HCT116 (cell line): Measurements from ENCODE around the gene SRGN. TPM values are rescaled to one million over a fixed set of nuclear protein-coding genes. Genes with fewer than 3 reads are reported as not detected.

Experiments
- ATAC-seq: fragments of 200-7000 bp; cut with Tn5 transposase; 2 replicates; pipeline ENCODE4 v1.9.1; 2020; ENCODE audit warnings: mild to moderate bottlenecking, moderate library complexity
- BruUV-seq: library from RNA; stranded (reverse); fragments of 400-500 nt; replicated peaks from 2 replicates; lab custom pipeline; 2021; lab: Mats Ljungman, UMichigan
- CTCF ChIA-PET: fragments of 300-600 bp; sonication (Branson Sonifier 250); formaldehyde crosslinking; loops from one replicate; lab custom pipeline; 2021; ENCODE audit warnings: antibody characterized with exemption; lab: Charles Lee
- POLR2A ChIA-PET: fragments of 300-600, 350-600 bp; sonication (Branson Sonifier 250); formaldehyde crosslinking; loops from one replicate; lab custom pipeline; 2021; ENCODE audit warnings: antibody characterized with exemption; lab: Charles Lee
- RAD21 ChIA-PET, 2 experiments: fragments of 300-600 bp; sonication (Branson Sonifier 250); formaldehyde crosslinking; loops; one replicate each; lab custom pipeline; 2023; ENCODE audit warnings: low total read pairs in 2 of 2; ENCODE audit not compliant: uncharacterized antibody in 2 of 2, unreplicated experiment in 2 of 2, low non-redundant PET in 1 of 2; lab: Charles Lee
- DNase-seq: peaks from one replicate; pipeline ENCODE4 v3.0.0-alpha.2; 2010; ENCODE audit warnings: low read depth, low spot score
- H2AFZ ChIP-seq: fragments of 200-600 bp; shearing (Covaris generic), sonication (generic); 2 replicates; pipeline ENCODE4 v1.6.1; 2017; ENCODE audit warnings: low read depth, mixed run types, mixed read lengths, antibody characterized with exemption, low read length; ENCODE audit not compliant: poor library complexity, severe bottlenecking
- H3K27ac ChIP-seq: 2 replicates; pipeline ENCODE4 v1.5.1; 2012; ENCODE audit warnings: low read depth, low read length
- H3K27me3 ChIP-seq: fragments of 200-600 bp; sonication (generic); 2 replicates; pipeline ENCODE4 v1.6.1; 2016; ENCODE audit warnings: mixed run types, low read length, mixed read lengths; ENCODE audit not compliant: insufficient read depth
- H3K36me3 ChIP-seq, 2 experiments: fragments of 200-500 bp in 1 of 2; fragments of 200-600 bp in 1 of 2; sonication (Bioruptor generic) in 1 of 2; sonication (generic) in 1 of 2; 2 replicates each; pipeline versions ENCODE4 v1.5.1 to v1.6.1; 2014 to 2016; ENCODE audit warnings: low read length in 2 of 2, inconsistent platforms in 1 of 2, mixed read lengths in 1 of 2, mixed run types in 1 of 2; ENCODE audit not compliant: insufficient read depth in 2 of 2, control insufficient read depth in 1 of 2
- H3K4me1 ChIP-seq, 2 experiments: fragments of 200-600 bp in 1 of 2; sonication (generic) in 1 of 2; 2 replicates each; pipeline versions ENCODE4 v1.5.1 to v1.6.1; 2012 to 2017; ENCODE audit warnings: low read length in 2 of 2, inconsistent platforms in 1 of 2, mild to moderate bottlenecking in 1 of 2, mixed read lengths in 1 of 2, mixed run types in 1 of 2, moderate library complexity in 1 of 2; ENCODE audit not compliant: insufficient read depth in 2 of 2, control insufficient read depth in 1 of 2
- H3K4me2 ChIP-seq: fragments of 200-600 bp; sonication (generic); 2 replicates; pipeline ENCODE4 v1.6.1; 2017; ENCODE audit warnings: mixed run types, low read length, mixed read lengths
- H3K4me3 ChIP-seq, 2 experiments: fragments of 200-600 bp in 1 of 2; sonication (generic) in 1 of 2; replicated peaks in 1 of 2; 2 replicates each; pipeline ENCODE4 v1.5.1; 2011 to 2016; ENCODE audit warnings: low read length in 2 of 2, control low read depth in 1 of 2, low read depth in 1 of 2, mild to moderate bottlenecking in 1 of 2, mixed read lengths in 1 of 2, mixed run types in 1 of 2
- H3K79me2 ChIP-seq: fragments of 200-600 bp; sonication (generic); 2 replicates; pipeline ENCODE4 v1.6.1; 2017; ENCODE audit warnings: mild to moderate bottlenecking, mixed run types, low read length, moderate library complexity, mixed read lengths; ENCODE audit not compliant: insufficient read depth
- H3K9ac ChIP-seq: fragments of 200-600 bp; sonication (generic); 2 replicates; pipeline ENCODE4 v1.6.1; 2016; ENCODE audit warnings: low read length, mixed read lengths
- H3K9me2 ChIP-seq: fragments of 200-600 bp; sonication (generic), shearing (Covaris generic); 2 replicates; pipeline ENCODE4 v1.6.1; 2017; ENCODE audit warnings: mixed run types, mild to moderate bottlenecking, moderate library complexity; ENCODE audit not compliant: insufficient read depth
- H3K9me3 ChIP-seq, 2 experiments: fragments of 200-500 bp in 1 of 2; fragments of 200-600 bp in 1 of 2; sonication (Bioruptor generic) in 1 of 2; sonication (generic) in 1 of 2; 2 replicates each; pipeline ENCODE4 v1.6.1; 2014 to 2017; ENCODE audit warnings: low read length in 2 of 2, mixed read lengths in 2 of 2, inconsistent platforms in 1 of 2, low read depth in 1 of 2, mild to moderate bottlenecking in 1 of 2, mixed run types in 1 of 2, moderate library complexity in 1 of 2; ENCODE audit not compliant: control insufficient read depth in 1 of 2, insufficient read depth in 1 of 2
- H4K20me1 ChIP-seq: fragments of 200-600 bp; sonication (generic), shearing (Covaris generic); 2 replicates; pipeline ENCODE4 v1.6.1; 2017; ENCODE audit warnings: mixed run types, mild to moderate bottlenecking, moderate library complexity; ENCODE audit not compliant: insufficient read depth
- CEBPB ChIP-seq: IDR thresholded peaks from 2 replicates; pipeline ENCODE4 v1.6.1; 2012; ENCODE audit warnings: low read depth
- EZH2 ChIP-seq: fragments of 200-600 bp; sonication (generic); IDR thresholded peaks from 2 replicates; pipeline ENCODE4 v1.6.1; 2017; ENCODE audit warnings: antibody characterized with exemption, mixed run types
- SIN3A ChIP-seq: IDR thresholded peaks from 2 replicates; pipeline ENCODE4 v1.6.1; 2012; ENCODE audit warnings: low read depth
- ZNF274 ChIP-seq: fragments of 200-500 bp; sonication (Bioruptor generic); IDR thresholded peaks from 2 replicates; pipeline ENCODE4 v1.6.1; 2014; ENCODE audit warnings: mild to moderate bottlenecking, low read depth, low read length, inconsistent platforms
- intact Hi-C: fragments of 100-400 bp; cut with micrococcal nuclease; formaldehyde crosslinking; loops from 2 replicates; pipeline ENCODE4 v1.10.0; 2022
- total RNA-seq: library from RNA; stranded (reverse); gene quantifications from one replicate; pipeline ENCODE4 v1.2.1, GENCODE V29; 2021; ENCODE audit not compliant: unreplicated experiment
- TF ChIP-seq, protein P1 (sequence below): IDR thresholded peaks from 2 replicates; pipeline ENCODE4 v1.6.1; 2012; ENCODE audit warnings: low read depth

The SRGN gene
- total RNA-seq, 1 experiment from 2014 or later: 1.8 TPM

DNA sequence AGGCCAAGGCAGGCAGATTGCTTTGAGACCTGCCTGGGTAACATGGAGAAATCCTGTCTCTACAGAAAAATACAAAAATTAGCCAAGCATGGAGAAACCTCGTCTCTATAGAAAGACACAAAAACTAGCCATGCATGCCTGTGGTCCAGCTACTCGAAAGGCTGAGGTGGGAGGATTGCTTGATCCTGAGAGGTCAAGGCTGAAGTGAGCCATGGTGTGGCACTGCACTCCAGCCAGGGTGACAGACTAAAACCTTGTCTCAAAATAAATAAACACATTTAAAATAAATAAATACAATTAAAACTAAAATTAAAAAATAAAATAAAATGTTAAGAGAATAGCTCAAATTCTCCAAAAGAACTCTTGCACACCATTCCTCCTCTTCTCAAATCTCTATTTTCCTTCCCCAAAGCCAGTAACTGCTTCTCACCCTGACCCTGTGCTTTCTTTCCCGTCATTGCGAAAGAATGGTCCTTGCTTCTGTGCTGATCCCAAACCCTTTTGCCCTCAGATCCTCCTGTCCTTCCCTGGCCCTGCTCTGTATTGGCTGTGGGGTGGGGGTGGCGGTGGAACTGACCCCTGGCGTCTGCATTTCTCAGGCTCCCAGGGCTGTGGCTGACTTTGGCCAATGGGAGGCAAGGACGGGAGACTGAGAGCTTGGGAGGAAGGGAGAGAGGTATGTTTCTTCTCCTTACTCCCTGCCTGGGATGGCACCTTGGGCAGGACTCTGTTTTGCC is 12.4 kb downstream of the SRGN start:
- intact Hi-C loops: no loop called here
- Histone ChIP-seq H4K20me1 (no peaks in the 10 kb centered on the region), H3K9me3 (no peaks in the 10 kb centered on the region), H3K4me1 (no peaks in the 10 kb centered on the region), H3K36me3 (no peaks in the 10 kb centered on the region), H2AFZ (no peak overlapping the region), H3K27me3 (no peaks in the 10 kb centered on the region), H3K4me3 (no peak overlapping the region), H3K9me2 (no peaks in the 10 kb centered on the region), H3K27ac (no peak overlapping the region), H3K4me2 (no peak overlapping the region), H3K9ac (no peak overlapping the region), H3K79me2 (no peaks in the 10 kb centered on the region)
- DNase-seq (no peak), ATAC-seq (no peak)
- ChIA-PET CTCF (no interaction called here), RAD21 (no interaction called here), POLR2A (no interaction called here)
- TF ChIP-seq ZNF274: no peak
- no peak for TF ChIP-seq EZH2
- TF ChIP-seq, protein P1, sequence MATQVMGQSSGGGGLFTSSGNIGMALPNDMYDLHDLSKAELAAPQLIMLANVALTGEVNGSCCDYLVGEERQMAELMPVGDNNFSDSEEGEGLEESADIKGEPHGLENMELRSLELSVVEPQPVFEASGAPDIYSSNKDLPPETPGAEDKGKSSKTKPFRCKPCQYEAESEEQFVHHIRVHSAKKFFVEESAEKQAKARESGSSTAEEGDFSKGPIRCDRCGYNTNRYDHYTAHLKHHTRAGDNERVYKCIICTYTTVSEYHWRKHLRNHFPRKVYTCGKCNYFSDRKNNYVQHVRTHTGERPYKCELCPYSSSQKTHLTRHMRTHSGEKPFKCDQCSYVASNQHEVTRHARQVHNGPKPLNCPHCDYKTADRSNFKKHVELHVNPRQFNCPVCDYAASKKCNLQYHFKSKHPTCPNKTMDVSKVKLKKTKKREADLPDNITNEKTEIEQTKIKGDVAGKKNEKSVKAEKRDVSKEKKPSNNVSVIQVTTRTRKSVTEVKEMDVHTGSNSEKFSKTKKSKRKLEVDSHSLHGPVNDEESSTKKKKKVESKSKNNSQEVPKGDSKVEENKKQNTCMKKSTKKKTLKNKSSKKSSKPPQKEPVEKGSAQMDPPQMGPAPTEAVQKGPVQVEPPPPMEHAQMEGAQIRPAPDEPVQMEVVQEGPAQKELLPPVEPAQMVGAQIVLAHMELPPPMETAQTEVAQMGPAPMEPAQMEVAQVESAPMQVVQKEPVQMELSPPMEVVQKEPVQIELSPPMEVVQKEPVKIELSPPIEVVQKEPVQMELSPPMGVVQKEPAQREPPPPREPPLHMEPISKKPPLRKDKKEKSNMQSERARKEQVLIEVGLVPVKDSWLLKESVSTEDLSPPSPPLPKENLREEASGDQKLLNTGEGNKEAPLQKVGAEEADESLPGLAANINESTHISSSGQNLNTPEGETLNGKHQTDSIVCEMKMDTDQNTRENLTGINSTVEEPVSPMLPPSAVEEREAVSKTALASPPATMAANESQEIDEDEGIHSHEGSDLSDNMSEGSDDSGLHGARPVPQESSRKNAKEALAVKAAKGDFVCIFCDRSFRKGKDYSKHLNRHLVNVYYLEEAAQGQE: no peak
- no peak for TF ChIP-seq CEBPB
- TF ChIP-seq SIN3A: no peak
- no TSS peak for BruUV-seq
